HG03139 (cell line): ENCODE data around the gene MRPS24.

Source experiments
- ATAC-seq: cut with Tn5 transposase; IDR thresholded peaks from one replicate; pipeline ENCODE4 v1.9.1; 2021; ENCODE audit not compliant: unreplicated experiment

The MRPS24 gene

GRCh38 chr7:43877968-43878864 lies 8.9 kb upstream of the MRPS24 start:
- no peak for ATAC-seq

- no peak for ATAC-seq
Measured at GRCh38 chr7:43876976-43877745, 7.8 kb upstream of the MRPS24 start.

GRCh38 chr7:43876241-43876640 lies 6.9 kb upstream of the MRPS24 start:
- ATAC-seq = no peak

GRCh38 chr7:43873300-43873699 lies 4.0 kb upstream of the MRPS24 start:
- no peak for ATAC-seq

- ATAC-seq = no peak
Measured at GRCh38 chr7:43872406-43873110, 3.2 kb upstream of the MRPS24 start.

- ATAC-seq = no peak
Measured at GRCh38 chr7:43871064-43871463, 1.7 kb upstream of the MRPS24 start.

GRCh38 chr7:43870316-43870715 lies 999 bp upstream of the MRPS24 start:
- ATAC-seq = no peak

GRCh38 chr7:43869867-43870240 lies 537 bp upstream of the MRPS24 start:
- peak; percentile 14 for ATAC-seq

GRCh38 chr7:43868681-43869005 lies 674 bp downstream of the MRPS24 start:
- no peak for ATAC-seq

- no peak for ATAC-seq
Measured at GRCh38 chr7:43868181-43868580, 1.1 kb downstream of the MRPS24 start.

GRCh38 chr7:43865277-43865676 lies 4.0 kb downstream of the MRPS24 start:
- ATAC-seq = no peak

- ATAC-seq = no peak
Measured at GRCh38 chr7:43864126-43864525, 5.2 kb downstream of the MRPS24 start.

GRCh38 chr7:43856996-43857395 lies 12.3 kb downstream of the MRPS24 start:
- no peak for ATAC-seq

GRCh38 chr7:43856316-43856715 lies 13.0 kb downstream of the MRPS24 start:
- ATAC-seq = no peak

- ATAC-seq = no peak
Measured at GRCh38 chr7:43855176-43855575, 14.1 kb downstream of the MRPS24 start.

- no peak for ATAC-seq
Measured at GRCh38 chr7:43851805-43852204, 17.5 kb downstream of the MRPS24 start.

GRCh38 chr7:43850348-43851116 lies 18.8 kb downstream of the MRPS24 start:
- no peak for ATAC-seq

- ATAC-seq = no peak
Measured at GRCh38 chr7:43849047-43849446, 20.3 kb downstream of the MRPS24 start.

- ATAC-seq = no peak
Measured at GRCh38 chr7:43847496-43847895, 21.8 kb downstream of the MRPS24 start.

GRCh38 chr7:43844662-43845061 lies 24.7 kb downstream of the MRPS24 start:
- no peak for ATAC-seq

GRCh38 chr7:43844257-43844656 lies 25.1 kb downstream of the MRPS24 start:
- no peak for ATAC-seq
